PC-9 (cell line): ENCODE data around the gene IPO4. TPM values are rescaled to one million over a fixed set of nuclear protein-coding genes. Genes with fewer than 3 reads are reported as not detected.

Source experiments
- BruUV-seq: library from RNA; stranded (reverse); fragments of 400-500 nt; replicated peaks from 2 replicates; lab custom pipeline; 2021; lab: Mats Ljungman, UMichigan
- CTCF ChIA-PET: fragments of 300-600 bp; sonication (Branson Sonifier 250); formaldehyde crosslinking; loops from one replicate; lab custom pipeline; 2022; ENCODE audit warnings: antibody characterized with exemption; lab: Charles Lee
- POLR2A ChIA-PET: fragments of 300-600 bp; sonication (Branson Sonifier 250); formaldehyde crosslinking; loops from one replicate; lab custom pipeline; 2022; ENCODE audit warnings: antibody characterized with exemption; ENCODE audit not compliant: unreplicated experiment; lab: Charles Lee
- DNase-seq, 2 experiments: peaks; one replicate each; pipeline versions ENCODE4 v3.0.0 to v3.0.0-alpha.2; 2015 to 2022; ENCODE audit warnings: mixed read lengths in 1 of 2
- H2AFZ ChIP-seq: fragments of 200-600 bp; sonication (generic); 2 replicates; pipeline ENCODE4 v1.8.1; 2017; ENCODE audit warnings: antibody characterized with exemption
- H3F3A ChIP-seq: fragments of 200-600 bp; sonication (generic); 2 replicates; pipeline ENCODE4 v1.8.1; 2017; ENCODE audit warnings: antibody characterized with exemption, mild to moderate bottlenecking, low read depth; ENCODE audit not compliant: insufficient read depth
- H3K27ac ChIP-seq: fragments of 200-600 bp; sonication (generic); 2 replicates; pipeline ENCODE4 v1.6.1; 2016; ENCODE audit warnings: mixed run types
- H3K27me3 ChIP-seq: fragments of 200-600 bp; sonication (generic); 2 replicates; pipeline ENCODE4 v1.6.1; 2016; ENCODE audit warnings: low read depth, mixed run types; ENCODE audit not compliant: insufficient read depth
- H3K36me3 ChIP-seq: fragments of 200-600 bp; sonication (generic); 2 replicates; pipeline ENCODE4 v1.6.1; 2016; ENCODE audit warnings: low read depth, mixed run types
- H3K4me1 ChIP-seq: fragments of 200-600 bp; sonication (generic); replicated peaks from 2 replicates; pipeline ENCODE4 v1.6.1; 2016; ENCODE audit warnings: mixed run types; ENCODE audit not compliant: insufficient read depth
- H3K4me2 ChIP-seq: fragments of 200-600 bp; sonication (generic); 2 replicates; pipeline ENCODE4 v1.6.1; 2017; ENCODE audit warnings: mixed run types
- H3K4me3 ChIP-seq: fragments of 200-600 bp; sonication (generic); 2 replicates; pipeline ENCODE4 v1.6.1; 2016; ENCODE audit warnings: mixed run types
- H3K79me2 ChIP-seq: fragments of 200-600 bp; sonication (generic); 2 replicates; pipeline ENCODE4 v1.6.1; 2017; ENCODE audit warnings: low read depth, mixed run types
- H3K9me2 ChIP-seq: fragments of 200-600 bp; sonication (generic); 2 replicates; pipeline ENCODE4 v1.8.1; 2017; ENCODE audit warnings: mild to moderate bottlenecking; ENCODE audit not compliant: insufficient read depth
- H3K9me3 ChIP-seq: fragments of 200-600 bp; sonication (generic); 2 replicates; pipeline ENCODE4 v1.8.1; 2016; ENCODE audit warnings: low read depth; ENCODE audit not compliant: insufficient read depth
- H4K20me1 ChIP-seq: fragments of 200-600 bp; sonication (generic); 2 replicates; pipeline ENCODE4 v1.8.1; 2017; ENCODE audit not compliant: insufficient read depth
- EZH2 ChIP-seq: fragments of 200-600 bp; sonication (generic); IDR thresholded peaks from 2 replicates; pipeline ENCODE4 v1.8.0; 2017; ENCODE audit warnings: antibody characterized with exemption, low read depth
- intact Hi-C: fragments of 100-400 bp; cut with micrococcal nuclease; formaldehyde crosslinking; loops from one replicate; pipeline ENCODE4 v1.10.0; 2022; ENCODE audit not compliant: unreplicated experiment
- total RNA-seq: library from RNA; stranded (reverse); gene quantifications from 2 replicates; pipeline ENCODE4 v1.2.3, GENCODE V29; 2021
- TF ChIP-seq, protein P1 (sequence below): fragments of 200-600 bp; sonication (generic); conservative IDR thresholded peaks from 2 replicates; pipeline ENCODE4 v1.6.1; 2017; ENCODE audit warnings: mixed run types, antibody characterized with exemption, mild to moderate bottlenecking, moderate library complexity

Gene IPO4
- total RNA-seq, 1 experiment from 2014 or later: 44.1 TPM

DNA sequence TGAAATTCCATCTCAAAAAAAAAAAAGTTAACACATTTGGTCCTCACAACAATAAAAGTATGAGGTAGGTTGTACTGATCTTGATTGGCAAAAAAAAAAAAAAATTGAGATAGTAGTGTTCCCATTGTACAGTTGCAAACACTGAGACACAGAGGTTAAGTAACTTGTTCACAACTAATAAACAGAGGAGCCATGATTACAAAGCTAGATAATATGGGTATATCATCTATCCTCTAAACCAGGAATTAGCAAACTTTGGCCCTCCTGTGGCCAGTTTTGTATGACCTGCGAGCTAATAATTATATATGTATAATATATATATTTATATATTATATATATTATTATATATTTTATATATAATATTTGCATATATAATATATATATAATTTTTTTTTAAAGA, 54.9 kb downstream of the IPO4 start:
- CTCF ChIA-PET: interaction anchor here (0.6 kb wide), 2 partner anchors 11 to 163 kb away, joined by 3 to 5 read pairs; no protein-coding TSS in a partner anchor
- Histone ChIP-seq H3K4me3 (no peak overlapping the region), H3K9me3 (no peaks in the 10 kb centered on the region), H3F3A (peaks cover 7% of the 10 kb centered on the region; the same call in 1 of the 2 replicates), H4K20me1 (no peaks in the 10 kb centered on the region), H3K79me2 (peaks cover 10% of the 10 kb centered on the region; the same call in 1 of the 2 replicates), H2AFZ (no peak overlapping the region), H3K27me3 (no peaks in the 10 kb centered on the region), H3K9me2 (no peaks in the 10 kb centered on the region), H3K4me1 (peaks cover 11% of the 10 kb centered on the region; the same call in 1 of the 2 replicates), H3K36me3 (no peaks in the 10 kb centered on the region), H3K27ac (no peak overlapping the region), H3K4me2 (no peak overlapping the region)
- BruUV-seq: no TSS peak
- intact Hi-C loops: no loop called here
- POLR2A ChIA-PET: no interaction called here
- TF ChIP-seq, protein P1, sequence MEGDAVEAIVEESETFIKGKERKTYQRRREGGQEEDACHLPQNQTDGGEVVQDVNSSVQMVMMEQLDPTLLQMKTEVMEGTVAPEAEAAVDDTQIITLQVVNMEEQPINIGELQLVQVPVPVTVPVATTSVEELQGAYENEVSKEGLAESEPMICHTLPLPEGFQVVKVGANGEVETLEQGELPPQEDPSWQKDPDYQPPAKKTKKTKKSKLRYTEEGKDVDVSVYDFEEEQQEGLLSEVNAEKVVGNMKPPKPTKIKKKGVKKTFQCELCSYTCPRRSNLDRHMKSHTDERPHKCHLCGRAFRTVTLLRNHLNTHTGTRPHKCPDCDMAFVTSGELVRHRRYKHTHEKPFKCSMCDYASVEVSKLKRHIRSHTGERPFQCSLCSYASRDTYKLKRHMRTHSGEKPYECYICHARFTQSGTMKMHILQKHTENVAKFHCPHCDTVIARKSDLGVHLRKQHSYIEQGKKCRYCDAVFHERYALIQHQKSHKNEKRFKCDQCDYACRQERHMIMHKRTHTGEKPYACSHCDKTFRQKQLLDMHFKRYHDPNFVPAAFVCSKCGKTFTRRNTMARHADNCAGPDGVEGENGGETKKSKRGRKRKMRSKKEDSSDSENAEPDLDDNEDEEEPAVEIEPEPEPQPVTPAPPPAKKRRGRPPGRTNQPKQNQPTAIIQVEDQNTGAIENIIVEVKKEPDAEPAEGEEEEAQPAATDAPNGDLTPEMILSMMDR: no peak
- no peak for TF ChIP-seq EZH2
- DNase-seq: no peak

DNA sequence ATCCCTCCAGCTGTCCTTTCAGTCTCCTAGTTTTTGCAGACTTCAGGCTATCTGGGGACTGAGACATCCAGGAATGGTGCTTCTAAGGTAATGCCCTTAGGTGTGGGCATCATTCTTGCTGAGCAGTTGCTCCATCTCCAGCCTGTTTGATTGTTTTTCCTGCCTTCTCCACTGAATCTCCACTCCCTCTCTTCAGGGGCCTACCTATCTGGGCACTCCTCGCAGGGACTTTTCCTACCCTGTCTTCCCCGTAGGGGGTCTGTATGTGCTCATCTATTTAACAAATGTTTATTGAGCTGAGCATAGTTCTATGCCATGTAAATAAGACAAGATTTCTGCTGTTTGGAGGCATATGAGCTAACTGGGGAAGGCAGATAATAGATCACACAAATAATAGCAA, 55.6 kb downstream of the IPO4 start:
- no TSS peak for BruUV-seq
- TF ChIP-seq, protein P1: no peak
- TF ChIP-seq EZH2: no peak
- Histone ChIP-seq H3K9me3 (no peaks in the 10 kb centered on the region), H3K4me3 (no peak overlapping the region), H3K4me2 (no peak overlapping the region), H3K9me2 (no peaks in the 10 kb centered on the region), H3K27ac (no peak overlapping the region), H4K20me1 (no peaks in the 10 kb centered on the region), H3K27me3 (no peaks in the 10 kb centered on the region), H3K36me3 (no peaks in the 10 kb centered on the region), H3K79me2 (0 out of 2 replicates have a peak, but pooled peaks cover 7% of the 10 kb centered on the region), H2AFZ (no peak overlapping the region), H3K4me1 (peaks cover 11% of the 10 kb centered on the region; the same call in 1 of the 2 replicates), H3F3A (peaks cover 7% of the 10 kb centered on the region; the same call in 1 of the 2 replicates)
- ChIA-PET POLR2A (no interaction called here), CTCF (no interaction called here)
- intact Hi-C loops: no loop called here
- DNase-seq: no peak

DNA sequence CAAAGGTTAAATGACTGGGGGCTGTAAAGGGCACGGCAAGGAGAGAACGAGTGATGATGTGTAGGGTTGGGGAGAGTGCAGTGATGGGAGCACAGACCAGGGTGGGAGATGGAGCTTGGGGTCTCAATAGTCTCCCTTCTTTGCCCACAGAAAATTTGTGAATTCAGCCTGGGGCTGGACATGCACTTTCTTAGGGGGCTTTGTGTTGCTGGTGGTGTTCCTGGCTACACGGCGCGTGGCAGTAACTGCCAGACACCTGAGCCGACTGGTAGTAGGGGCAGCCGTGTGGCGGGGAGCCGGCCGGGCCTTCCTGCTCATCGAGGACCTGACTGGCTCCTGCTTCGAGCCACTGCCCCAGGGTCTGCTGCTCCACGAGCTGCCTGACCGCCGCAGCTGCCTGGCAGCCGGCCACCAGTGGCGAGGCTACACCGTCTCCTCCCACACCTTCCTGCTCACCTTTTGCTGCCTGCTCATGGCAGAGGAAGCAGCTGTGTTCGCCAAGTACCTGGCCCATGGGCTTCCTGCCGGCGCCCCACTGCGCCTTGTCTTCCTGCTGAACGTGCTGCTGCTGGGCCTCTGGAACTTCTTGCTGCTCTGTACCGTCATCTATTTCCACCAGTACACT, 56.4 kb downstream of the IPO4 start:
- Histone ChIP-seq H3K79me2 (0 out of 2 replicates have a peak, but pooled peaks cover 7% of the 10 kb centered on the region), H3K4me2 (no peak overlapping the region)

More for the DNA sequence above, 56.4 kb downstream of the IPO4 start:
- TF ChIP-seq EZH2: no peak
- TF ChIP-seq, protein P1: no peak
- Histone ChIP-seq H3K27me3 (no peaks in the 10 kb centered on the region), H3K4me3 (no peak overlapping the region), H3K27ac (no peak overlapping the region), H3K36me3 (no peaks in the 10 kb centered on the region), H3K9me2 (no peaks in the 10 kb centered on the region), H3K4me1 (peaks cover 10% of the 10 kb centered on the region; the same call in 1 of the 2 replicates), H4K20me1 (no peaks in the 10 kb centered on the region), H2AFZ (no peak overlapping the region), H3F3A (peaks cover 7% of the 10 kb centered on the region; the same call in 1 of the 2 replicates), H3K9me3 (no peaks in the 10 kb centered on the region)
- DNase-seq: no peak
- no TSS peak for BruUV-seq
- CTCF ChIA-PET: no interaction called here
- POLR2A ChIA-PET: interaction anchor here (0.5 to 0.9 kb wide), 2 partner anchors 17 to 83 kb away, joined by 6 to 8 read pairs; partner anchors contain the start of gene NRL
- intact Hi-C loops: no loop called here
